GM23338 (cell line): ENCODE measurements around the gene ADGRF1. TPM values are rescaled to one million over a fixed set of nuclear protein-coding genes. Genes with fewer than 3 reads are reported as not detected.

Experiments used
- ATAC-seq: fragments of 200-7000 bp; cut with Tn5 transposase; 3 replicates; pipeline ENCODE4 v1.9.1; 2020
- DNase-seq: peaks from one replicate; pipeline ENCODE4 v3.0.0-alpha.2; 2015; ENCODE audit warnings: low spot score
- H2AFZ ChIP-seq: fragments of 200-600 bp; sonication (generic); 2 replicates; pipeline ENCODE4 v1.8.0; 2016; ENCODE audit warnings: antibody characterized with exemption, mild to moderate bottlenecking, moderate library complexity
- H3F3A ChIP-seq: fragments of 200-600 bp; sonication (generic); replicated peaks from 2 replicates; pipeline ENCODE4 v1.8.0; 2017; ENCODE audit warnings: antibody characterized with exemption, mixed run types, low read depth
- H3K27ac ChIP-seq: fragments of 200-600 bp; sonication (generic); 2 replicates; pipeline ENCODE4 v1.6.1; 2016; ENCODE audit warnings: low read depth
- H3K27me3 ChIP-seq: fragments of 200-600 bp; sonication (generic); 2 replicates; pipeline ENCODE4 v1.8.0; 2016; ENCODE audit warnings: mild to moderate bottlenecking, mixed run types, moderate library complexity; ENCODE audit not compliant: insufficient read depth
- H3K36me3 ChIP-seq: fragments of 200-600 bp; sonication (generic); 2 replicates; pipeline ENCODE4 v1.8.0; 2016; ENCODE audit warnings: mild to moderate bottlenecking; ENCODE audit not compliant: insufficient read depth
- H3K4me1 ChIP-seq: fragments of 200-600 bp; sonication (generic); 2 replicates; pipeline ENCODE4 v1.8.0; 2016; ENCODE audit warnings: mild to moderate bottlenecking, moderate library complexity; ENCODE audit not compliant: insufficient read depth
- H3K4me2 ChIP-seq: fragments of 200-600 bp; sonication (generic); 2 replicates; pipeline ENCODE4 v1.7.1; 2017; ENCODE audit warnings: mixed run types
- H3K4me3 ChIP-seq: fragments of 200-600 bp; sonication (generic); 2 replicates; pipeline ENCODE4 v1.6.1; 2016; ENCODE audit warnings: mixed run types
- H3K79me2 ChIP-seq: fragments of 200-600 bp; sonication (generic); replicated peaks from 2 replicates; pipeline ENCODE4 v1.8.0; 2017; ENCODE audit warnings: mild to moderate bottlenecking; ENCODE audit not compliant: insufficient read depth
- H3K9me2 ChIP-seq: fragments of 200-600 bp; sonication (generic); 2 replicates; pipeline ENCODE4 v1.8.0; 2017; ENCODE audit not compliant: insufficient read depth
- H4K20me1 ChIP-seq: fragments of 200-600 bp; sonication (generic); replicated peaks from 2 replicates; pipeline ENCODE4 v1.8.0; 2017; ENCODE audit warnings: mild to moderate bottlenecking; ENCODE audit not compliant: insufficient read depth
- H3K27ac Mint-ChIP-seq: 2 replicates; pipeline ENCODE4 v1.8.0; 2020; ENCODE audit warnings: inconsistent platforms, mild to moderate bottlenecking, moderate library complexity, mixed read lengths
- H3K27me3 Mint-ChIP-seq: 3 replicates; pipeline ENCODE4 v1.8.0; 2022; ENCODE audit warnings: low read depth, mild to moderate bottlenecking, moderate library complexity, mixed read lengths, inconsistent platforms; ENCODE audit not compliant: insufficient read depth, poor library complexity
- H3K36me3 Mint-ChIP-seq: 3 replicates; pipeline ENCODE4 v1.8.0; 2021; ENCODE audit warnings: low read depth, mild to moderate bottlenecking, inconsistent platforms, moderate library complexity, mixed read lengths
- H3K4me1 Mint-ChIP-seq: 3 replicates; pipeline ENCODE4 v1.8.0; 2020; ENCODE audit warnings: mild to moderate bottlenecking, inconsistent platforms, mixed read lengths
- H3K4me3 Mint-ChIP-seq: 3 replicates; pipeline ENCODE4 v1.8.0; 2021; ENCODE audit warnings: moderate library complexity, mild to moderate bottlenecking, inconsistent platforms, mixed read lengths
- H3K9me3 Mint-ChIP-seq: 3 replicates; pipeline ENCODE4 v1.8.0; 2020; ENCODE audit warnings: moderate library complexity, mild to moderate bottlenecking, inconsistent platforms, mixed read lengths
- CREB1 ChIP-seq: fragments of 250-450 bp; sonication (Bioruptor Pico); IDR thresholded peaks from 2 replicates; pipeline ENCODE4 v1.5.0; 2020; ENCODE audit warnings: low read depth, mild to moderate bottlenecking, moderate library complexity
- CTCF ChIP-seq, 2 experiments: fragments of 200-600 bp in 1 of 2; sonication (generic) in 1 of 2; conservative IDR thresholded peaks; 2 replicates each; pipeline versions ENCODE4 v1.5.1 to v1.6.1; 2016 to 2017; ENCODE audit warnings: antibody characterized with exemption in 2 of 2, low read depth in 2 of 2, mild to moderate bottlenecking in 2 of 2, moderate library complexity in 1 of 2
- EZH2 ChIP-seq: fragments of 200-600 bp; sonication (generic); IDR thresholded peaks from one replicate; pipeline ENCODE4 v1.8.0; 2017; ENCODE audit warnings: antibody characterized with exemption, mild to moderate bottlenecking, low read depth; ENCODE audit not compliant: unreplicated experiment
- EZH2phosphoT487 ChIP-seq: fragments of 200-600 bp; sonication (generic); IDR thresholded peaks from one replicate; pipeline ENCODE4 v1.8.1; 2018; ENCODE audit warnings: antibody characterized with exemption; ENCODE audit not compliant: unreplicated experiment
- JUNB ChIP-seq: IDR thresholded peaks from one replicate; pipeline ENCODE4 v1.6.1; 2016; ENCODE audit warnings: antibody characterized with exemption; ENCODE audit not compliant: unreplicated experiment
- NANOG ChIP-seq: IDR thresholded peaks from 2 replicates; pipeline ENCODE4 v1.6.1; 2016; ENCODE audit warnings: antibody characterized with exemption, borderline replicate concordance
- POLR2AphosphoS5 ChIP-seq: IDR thresholded peaks from 2 replicates; pipeline ENCODE4 v1.6.1; 2016; ENCODE audit warnings: antibody characterized with exemption, low read depth
- REST ChIP-seq: IDR thresholded peaks from one replicate; pipeline ENCODE4 v1.6.1; 2018; ENCODE audit warnings: antibody characterized with exemption; ENCODE audit not compliant: unreplicated experiment
- ZNF462 ChIP-seq: fragments of 250-450 bp; sonication (Bioruptor Pico); IDR thresholded peaks from 2 replicates; pipeline ENCODE4 v1.5.0; 2020; ENCODE audit warnings: mild to moderate bottlenecking, moderate library complexity
- polyA plus RNA-seq: library from polyadenylated mRNA; unstranded; fragments of >200 nt; fragmentation: Nextera tagmentation; extraction: Ambion mirVana; gene quantifications from 2 replicates; pipeline ENCODE4 v1.2.1, GENCODE V29; 2016
- total RNA-seq: library from RNA; depleted of rRNA; stranded (reverse); fragments of >200 nt; shearing (Covaris generic); gene quantifications from 2 replicates; pipeline ENCODE4 v1.2.3, GENCODE V29; 2014

The ADGRF1 gene
- total and polyA plus RNA-seq, 2 experiments from 2014 or later = not detected

GRCh38 chr6:46994933-46995332 lies 47.2 kb downstream of the ADGRF1 start:
- Histone ChIP-seq H3K4me2 (no peak overlapping the region), H3K27ac (no peak overlapping the region), H2AFZ (no peak overlapping the region), H3K79me2 (no peaks in the 10 kb centered on the region), H4K20me1 (no peaks in the 10 kb centered on the region), H3K36me3 (no peaks in the 10 kb centered on the region), H3K27me3 (no peaks in the 10 kb centered on the region), H3K4me1 (no peaks in the 10 kb centered on the region), H3K4me3 (no peak overlapping the region), H3F3A (no peaks in the 10 kb centered on the region), H3K9me2 (0 out of 2 replicates have a peak, but pooled peaks cover 7% of the 10 kb centered on the region)
- Mint-ChIP-seq H3K9me3 (no peaks in the 10 kb centered on the region), H3K4me3 (no peak overlapping the region), H3K27me3 (peaks cover 4% of the 10 kb centered on the region), H3K4me1 (no peaks in the 10 kb centered on the region), H3K27ac (no peak overlapping the region), H3K36me3 (no peaks in the 10 kb centered on the region)
- DNase-seq (no peak), ATAC-seq (no peak)
- TF ChIP-seq CTCF (conservative IDR thresholded peaks at IDR 0.05; ENCODE audit: low read depth in 2 of 2) (no peak), POLR2AphosphoS5 (no peak), CREB1 (CRISPR knock-in tag) (no peak), REST (no peak), ZNF462 (no peak), NANOG (no peak), EZH2 (no peak), EZH2phosphoT487 (no peak), JUNB (no peak)
